AG09309 (cell line): ENCODE results near the gene CFAP210.
"Not testable (repeated sequence)": the region's sequence is repeated elsewhere in the genome, so short reads cannot be mapped to it uniquely, and the experiment has no call there.

ENCODE experiments used
- DNase-seq: peaks from one replicate; pipeline ENCODE4 v3.0.0-alpha.2; 2010; ENCODE audit warnings: low read depth
- H3K4me3 ChIP-seq: 2 replicates; pipeline ENCODE4 v1.5.1; 2011; ENCODE audit warnings: mild to moderate bottlenecking, low read depth, low read length, moderate library complexity; ENCODE audit not compliant: control insufficient read depth
- TF ChIP-seq, protein P1 (sequence below): IDR thresholded peaks from 2 replicates; pipeline ENCODE4 v1.5.1; 2011; ENCODE audit warnings: mild to moderate bottlenecking, low read depth, low read length, inconsistent platforms; ENCODE audit not compliant: insufficient read depth, control insufficient read depth; ENCODE audit errors: missing control alignments

The CFAP210 gene

DNA sequence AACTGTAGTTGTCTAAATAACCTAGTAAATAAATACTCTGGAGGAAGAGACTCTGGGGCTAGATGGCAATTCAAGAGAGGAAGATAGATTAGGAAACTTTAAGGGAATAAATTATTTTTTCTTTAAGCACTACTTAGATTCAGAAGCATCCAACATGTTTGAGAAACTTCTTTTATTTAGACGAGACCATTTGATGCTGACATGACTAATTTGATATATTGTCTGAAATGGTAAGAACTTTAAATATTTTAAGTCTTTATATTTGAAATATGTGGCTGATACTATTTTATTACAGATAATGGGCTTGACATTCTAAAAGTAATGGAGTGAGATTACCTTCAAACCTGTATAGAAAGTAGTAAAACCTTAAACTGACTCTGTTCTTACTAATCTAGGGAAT is 73.7 kb downstream of the CFAP210 start:
- no peak overlapping the region for H3K4me3 ChIP-seq
- no peak for DNase-seq
- TF ChIP-seq, protein P1, sequence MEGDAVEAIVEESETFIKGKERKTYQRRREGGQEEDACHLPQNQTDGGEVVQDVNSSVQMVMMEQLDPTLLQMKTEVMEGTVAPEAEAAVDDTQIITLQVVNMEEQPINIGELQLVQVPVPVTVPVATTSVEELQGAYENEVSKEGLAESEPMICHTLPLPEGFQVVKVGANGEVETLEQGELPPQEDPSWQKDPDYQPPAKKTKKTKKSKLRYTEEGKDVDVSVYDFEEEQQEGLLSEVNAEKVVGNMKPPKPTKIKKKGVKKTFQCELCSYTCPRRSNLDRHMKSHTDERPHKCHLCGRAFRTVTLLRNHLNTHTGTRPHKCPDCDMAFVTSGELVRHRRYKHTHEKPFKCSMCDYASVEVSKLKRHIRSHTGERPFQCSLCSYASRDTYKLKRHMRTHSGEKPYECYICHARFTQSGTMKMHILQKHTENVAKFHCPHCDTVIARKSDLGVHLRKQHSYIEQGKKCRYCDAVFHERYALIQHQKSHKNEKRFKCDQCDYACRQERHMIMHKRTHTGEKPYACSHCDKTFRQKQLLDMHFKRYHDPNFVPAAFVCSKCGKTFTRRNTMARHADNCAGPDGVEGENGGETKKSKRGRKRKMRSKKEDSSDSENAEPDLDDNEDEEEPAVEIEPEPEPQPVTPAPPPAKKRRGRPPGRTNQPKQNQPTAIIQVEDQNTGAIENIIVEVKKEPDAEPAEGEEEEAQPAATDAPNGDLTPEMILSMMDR = no peak

DNA sequence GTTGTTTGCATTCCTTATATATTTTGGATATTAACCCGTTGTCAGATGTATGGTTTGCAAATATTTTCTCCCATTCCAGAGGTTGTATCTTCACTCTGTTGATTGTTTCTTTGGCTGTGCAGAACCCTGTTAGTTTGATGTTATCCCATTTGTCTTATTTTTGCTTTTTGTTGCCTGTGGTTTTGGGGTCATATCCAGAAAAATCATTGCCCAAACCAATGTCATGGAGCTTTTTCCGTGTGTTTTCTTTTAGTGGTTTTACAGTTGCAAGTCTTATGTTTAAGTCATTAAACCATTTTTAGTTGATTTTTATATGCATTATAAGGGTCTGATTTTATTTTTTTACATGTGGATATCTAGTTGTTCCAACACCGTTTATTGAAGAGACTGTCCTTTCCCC is 74.3 kb downstream of the CFAP210 start:
- DNase-seq = no peak
- H3K4me3 ChIP-seq = no peak overlapping the region
- TF ChIP-seq, protein P1 = no peak

DNA sequence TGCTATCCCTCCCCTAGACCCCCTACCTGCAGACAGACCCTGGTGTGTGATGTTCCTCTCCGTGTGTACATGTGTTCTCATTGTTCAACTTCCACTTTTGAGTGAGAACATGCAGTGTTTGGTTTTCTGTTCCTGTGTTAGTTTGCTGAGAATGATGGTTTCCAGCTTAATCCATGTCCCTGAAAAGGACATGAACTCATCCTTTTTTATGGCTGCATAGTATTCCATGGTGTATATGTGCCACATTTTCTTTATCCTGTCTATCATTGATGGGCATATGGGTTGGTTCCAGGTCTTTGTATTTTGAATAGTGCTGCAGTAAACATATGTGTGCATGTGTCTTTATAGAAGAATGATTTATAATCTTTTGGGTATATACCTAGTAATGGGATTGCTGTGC is 78.2 kb downstream of the CFAP210 start:
- not testable (repeated sequence) for DNase-seq, H3K4me3 ChIP-seq

GRCh38 chr2:169613876-169614275 is 80.3 kb downstream of the CFAP210 start:
- TF ChIP-seq, protein P1 = no peak
- DNase-seq = no peak
- H3K4me3 ChIP-seq = no peak overlapping the region

GRCh38 chr2:169609264-169609663 is 84.9 kb downstream of the CFAP210 start:
- DNase-seq = no peak
- TF ChIP-seq, protein P1 = no peak
- no peak overlapping the region for H3K4me3 ChIP-seq

- TF ChIP-seq, protein P1 = no peak
- no peak overlapping the region for H3K4me3 ChIP-seq
- no peak for DNase-seq
These were observed 94.6 kb downstream of the CFAP210 start for GRCh38 chr2:169599568-169599967.

GRCh38 chr2:169598982-169599381 is 95.2 kb downstream of the CFAP210 start:
- H3K4me3 ChIP-seq = no peak overlapping the region
- TF ChIP-seq, protein P1 = no peak
- DNase-seq = no peak

DNA sequence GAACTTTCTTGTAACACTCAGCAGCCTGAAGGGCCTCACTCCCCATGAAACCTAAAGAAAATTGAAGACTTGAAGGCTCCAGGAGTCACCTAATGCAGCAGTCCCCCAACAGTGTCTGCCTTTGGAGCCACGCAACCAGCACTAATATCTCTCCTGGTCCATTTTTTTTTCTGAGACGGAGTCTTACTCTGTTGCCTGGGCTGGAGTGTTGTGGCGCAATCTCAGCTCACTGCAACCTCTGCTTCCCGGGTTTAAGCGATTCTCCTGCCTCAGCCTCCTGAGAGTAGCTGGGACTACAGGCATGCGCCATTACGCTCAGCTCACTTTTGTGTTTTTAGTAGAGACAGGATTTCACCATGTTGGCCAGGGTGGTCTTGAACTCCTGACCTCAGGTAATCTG is 97.7 kb downstream of the CFAP210 start:
- not testable (repeated sequence) for DNase-seq, H3K4me3 ChIP-seq
